Measurements from ENCODE around the gene LSM4. TPM values are rescaled to one million over a fixed set of nuclear protein-coding genes. Genes with fewer than 3 reads are reported as not detected.

LSM4 gene
- total and polyA plus RNA-seq, 2 of the 13 experiments (the other 11 are each of a cell fraction or from before 2014, with no cell fraction given) = 65.8 to 166 TPM

DNA sequence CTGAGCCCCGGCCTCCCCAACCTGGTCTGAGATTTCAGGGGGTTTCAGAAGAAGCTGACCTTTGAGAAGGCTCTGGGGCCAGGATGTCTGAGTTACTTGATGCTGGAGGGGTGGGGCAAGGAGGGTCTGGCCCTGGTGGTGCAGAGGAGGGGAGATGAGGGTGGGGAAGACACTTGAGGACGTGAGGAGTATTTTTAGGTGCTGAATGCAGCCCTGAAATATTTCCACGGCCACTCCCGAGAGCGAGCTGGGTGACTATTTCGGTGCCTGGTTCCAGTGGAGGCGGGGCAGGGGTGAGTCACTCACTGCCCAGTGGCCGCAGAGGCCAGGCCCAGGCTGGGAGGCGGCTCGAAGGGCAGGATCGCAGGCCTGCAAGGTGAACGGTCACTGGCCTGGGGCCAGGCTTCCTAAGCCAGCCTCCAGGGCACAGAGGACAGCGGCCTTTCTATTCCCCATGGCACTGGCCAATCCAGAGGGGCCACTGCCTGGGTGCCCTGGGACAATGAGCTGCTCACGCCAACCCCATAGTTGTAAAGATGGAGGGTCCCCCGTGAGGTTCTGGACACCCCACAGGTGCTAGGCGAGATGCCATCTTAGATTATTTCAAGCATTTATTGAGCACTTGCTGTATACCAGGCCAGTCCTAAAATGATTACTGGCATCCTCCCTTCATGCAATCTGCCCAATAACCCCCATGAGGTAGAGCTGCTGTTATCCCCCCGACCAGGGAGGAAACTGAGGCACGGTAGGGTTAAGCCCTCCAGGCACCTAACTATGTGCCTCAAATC lies 21.8 kb downstream of the LSM4 start (continued):
- TF ChIP-seq ZNF350 (CRISPR knock-in tag; IDR thresholded peaks at IDR 0.05; ENCODE audit: borderline replicate concordance, low read depth) (peak; percentile 58; the same call in 1 of the 2 replicates), XRCC5 (optimal IDR thresholded peaks at IDR 0.05; ENCODE audit: low read length) (peak; percentile 62), NCOA5 (CRISPR knock-in tag; IDR thresholded peaks at IDR 0.05) (no peak), RFXAP (CRISPR knock-in tag; IDR thresholded peaks at IDR 0.05; ENCODE audit: borderline replicate concordance) (no peak), EP300 (IDR thresholded peaks at IDR 0.05; ENCODE audit: low read depth in 2 of 2, low read length in 2 of 2) (no peak), EP300 (CRISPR knock-in tag; IDR thresholded peaks at IDR 0.05; ENCODE audit: borderline replicate concordance) (no peak), MXD4 (CRISPR knock-in tag; IDR thresholded peaks at IDR 0.05) (no peak), ELF4 (CRISPR knock-in tag; IDR thresholded peaks at IDR 0.05; ENCODE audit: borderline replicate concordance) (no peak), NPAS2 (CRISPR knock-in tag; IDR thresholded peaks at IDR 0.05; ENCODE audit: borderline replicate concordance) (no peak)
- TF ChIP-seq, protein P1, sequence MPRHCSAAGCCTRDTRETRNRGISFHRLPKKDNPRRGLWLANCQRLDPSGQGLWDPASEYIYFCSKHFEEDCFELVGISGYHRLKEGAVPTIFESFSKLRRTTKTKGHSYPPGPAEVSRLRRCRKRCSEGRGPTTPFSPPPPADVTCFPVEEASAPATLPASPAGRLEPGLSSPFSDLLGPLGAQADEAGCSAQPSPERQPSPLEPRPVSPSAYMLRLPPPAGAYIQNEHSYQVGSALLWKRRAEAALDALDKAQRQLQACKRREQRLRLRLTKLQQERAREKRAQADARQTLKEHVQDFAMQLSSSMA (CRISPR knock-in tag; IDR thresholded peaks at IDR 0.05) = no peak
- TF ChIP-seq, protein P2, sequence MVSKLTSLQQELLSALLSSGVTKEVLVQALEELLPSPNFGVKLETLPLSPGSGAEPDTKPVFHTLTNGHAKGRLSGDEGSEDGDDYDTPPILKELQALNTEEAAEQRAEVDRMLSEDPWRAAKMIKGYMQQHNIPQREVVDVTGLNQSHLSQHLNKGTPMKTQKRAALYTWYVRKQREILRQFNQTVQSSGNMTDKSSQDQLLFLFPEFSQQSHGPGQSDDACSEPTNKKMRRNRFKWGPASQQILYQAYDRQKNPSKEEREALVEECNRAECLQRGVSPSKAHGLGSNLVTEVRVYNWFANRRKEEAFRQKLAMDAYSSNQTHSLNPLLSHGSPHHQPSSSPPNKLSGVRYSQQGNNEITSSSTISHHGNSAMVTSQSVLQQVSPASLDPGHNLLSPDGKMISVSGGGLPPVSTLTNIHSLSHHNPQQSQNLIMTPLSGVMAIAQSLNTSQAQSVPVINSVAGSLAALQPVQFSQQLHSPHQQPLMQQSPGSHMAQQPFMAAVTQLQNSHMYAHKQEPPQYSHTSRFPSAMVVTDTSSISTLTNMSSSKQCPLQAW (CRISPR knock-in tag; IDR thresholded peaks at IDR 0.05) = 0 out of 2 replicates have a peak, but pooled peaks have one; percentile 42
- TF ChIP-seq, protein P3, sequence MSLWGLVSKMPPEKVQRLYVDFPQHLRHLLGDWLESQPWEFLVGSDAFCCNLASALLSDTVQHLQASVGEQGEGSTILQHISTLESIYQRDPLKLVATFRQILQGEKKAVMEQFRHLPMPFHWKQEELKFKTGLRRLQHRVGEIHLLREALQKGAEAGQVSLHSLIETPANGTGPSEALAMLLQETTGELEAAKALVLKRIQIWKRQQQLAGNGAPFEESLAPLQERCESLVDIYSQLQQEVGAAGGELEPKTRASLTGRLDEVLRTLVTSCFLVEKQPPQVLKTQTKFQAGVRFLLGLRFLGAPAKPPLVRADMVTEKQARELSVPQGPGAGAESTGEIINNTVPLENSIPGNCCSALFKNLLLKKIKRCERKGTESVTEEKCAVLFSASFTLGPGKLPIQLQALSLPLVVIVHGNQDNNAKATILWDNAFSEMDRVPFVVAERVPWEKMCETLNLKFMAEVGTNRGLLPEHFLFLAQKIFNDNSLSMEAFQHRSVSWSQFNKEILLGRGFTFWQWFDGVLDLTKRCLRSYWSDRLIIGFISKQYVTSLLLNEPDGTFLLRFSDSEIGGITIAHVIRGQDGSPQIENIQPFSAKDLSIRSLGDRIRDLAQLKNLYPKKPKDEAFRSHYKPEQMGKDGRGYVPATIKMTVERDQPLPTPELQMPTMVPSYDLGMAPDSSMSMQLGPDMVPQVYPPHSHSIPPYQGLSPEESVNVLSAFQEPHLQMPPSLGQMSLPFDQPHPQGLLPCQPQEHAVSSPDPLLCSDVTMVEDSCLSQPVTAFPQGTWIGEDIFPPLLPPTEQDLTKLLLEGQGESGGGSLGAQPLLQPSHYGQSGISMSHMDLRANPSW (CRISPR knock-in tag; IDR thresholded peaks at IDR 0.05; ENCODE audit: borderline replicate concordance) = no peak
- TF ChIP-seq, protein P4, sequence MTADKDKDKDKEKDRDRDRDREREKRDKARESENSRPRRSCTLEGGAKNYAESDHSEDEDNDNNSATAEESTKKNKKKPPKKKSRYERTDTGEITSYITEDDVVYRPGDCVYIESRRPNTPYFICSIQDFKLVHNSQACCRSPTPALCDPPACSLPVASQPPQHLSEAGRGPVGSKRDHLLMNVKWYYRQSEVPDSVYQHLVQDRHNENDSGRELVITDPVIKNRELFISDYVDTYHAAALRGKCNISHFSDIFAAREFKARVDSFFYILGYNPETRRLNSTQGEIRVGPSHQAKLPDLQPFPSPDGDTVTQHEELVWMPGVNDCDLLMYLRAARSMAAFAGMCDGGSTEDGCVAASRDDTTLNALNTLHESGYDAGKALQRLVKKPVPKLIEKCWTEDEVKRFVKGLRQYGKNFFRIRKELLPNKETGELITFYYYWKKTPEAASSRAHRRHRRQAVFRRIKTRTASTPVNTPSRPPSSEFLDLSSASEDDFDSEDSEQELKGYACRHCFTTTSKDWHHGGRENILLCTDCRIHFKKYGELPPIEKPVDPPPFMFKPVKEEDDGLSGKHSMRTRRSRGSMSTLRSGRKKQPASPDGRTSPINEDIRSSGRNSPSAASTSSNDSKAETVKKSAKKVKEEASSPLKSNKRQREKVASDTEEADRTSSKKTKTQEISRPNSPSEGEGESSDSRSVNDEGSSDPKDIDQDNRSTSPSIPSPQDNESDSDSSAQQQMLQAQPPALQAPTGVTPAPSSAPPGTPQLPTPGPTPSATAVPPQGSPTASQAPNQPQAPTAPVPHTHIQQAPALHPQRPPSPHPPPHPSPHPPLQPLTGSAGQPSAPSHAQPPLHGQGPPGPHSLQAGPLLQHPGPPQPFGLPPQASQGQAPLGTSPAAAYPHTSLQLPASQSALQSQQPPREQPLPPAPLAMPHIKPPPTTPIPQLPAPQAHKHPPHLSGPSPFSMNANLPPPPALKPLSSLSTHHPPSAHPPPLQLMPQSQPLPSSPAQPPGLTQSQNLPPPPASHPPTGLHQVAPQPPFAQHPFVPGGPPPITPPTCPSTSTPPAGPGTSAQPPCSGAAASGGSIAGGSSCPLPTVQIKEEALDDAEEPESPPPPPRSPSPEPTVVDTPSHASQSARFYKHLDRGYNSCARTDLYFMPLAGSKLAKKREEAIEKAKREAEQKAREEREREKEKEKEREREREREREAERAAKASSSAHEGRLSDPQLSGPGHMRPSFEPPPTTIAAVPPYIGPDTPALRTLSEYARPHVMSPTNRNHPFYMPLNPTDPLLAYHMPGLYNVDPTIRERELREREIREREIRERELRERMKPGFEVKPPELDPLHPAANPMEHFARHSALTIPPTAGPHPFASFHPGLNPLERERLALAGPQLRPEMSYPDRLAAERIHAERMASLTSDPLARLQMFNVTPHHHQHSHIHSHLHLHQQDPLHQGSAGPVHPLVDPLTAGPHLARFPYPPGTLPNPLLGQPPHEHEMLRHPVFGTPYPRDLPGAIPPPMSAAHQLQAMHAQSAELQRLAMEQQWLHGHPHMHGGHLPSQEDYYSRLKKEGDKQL (CRISPR knock-in tag; IDR thresholded peaks at IDR 0.05; ENCODE audit: low read depth) = no peak
- TF ChIP-seq, protein P5, sequence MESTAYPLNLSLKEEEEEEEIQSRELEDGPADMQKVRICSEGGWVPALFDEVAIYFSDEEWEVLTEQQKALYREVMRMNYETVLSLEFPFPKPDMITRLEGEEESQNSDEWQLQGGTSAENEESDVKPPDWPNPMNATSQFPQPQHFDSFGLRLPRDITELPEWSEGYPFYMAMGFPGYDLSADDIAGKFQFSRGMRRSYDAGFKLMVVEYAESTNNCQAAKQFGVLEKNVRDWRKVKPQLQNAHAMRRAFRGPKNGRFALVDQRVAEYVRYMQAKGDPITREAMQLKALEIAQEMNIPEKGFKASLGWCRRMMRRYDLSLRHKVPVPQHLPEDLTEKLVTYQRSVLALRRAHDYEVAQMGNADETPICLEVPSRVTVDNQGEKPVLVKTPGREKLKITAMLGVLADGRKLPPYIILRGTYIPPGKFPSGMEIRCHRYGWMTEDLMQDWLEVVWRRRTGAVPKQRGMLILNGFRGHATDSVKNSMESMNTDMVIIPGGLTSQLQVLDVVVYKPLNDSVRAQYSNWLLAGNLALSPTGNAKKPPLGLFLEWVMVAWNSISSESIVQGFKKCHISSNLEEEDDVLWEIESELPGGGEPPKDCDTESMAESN (CRISPR knock-in tag; conservative IDR thresholded peaks at IDR 0.05) = 0 out of 2 replicates have a peak, but pooled peaks have one; percentile 28
